Non-pigmented ciliary epithelial cell (primary cell): ENCODE measurements around the gene C17orf100.

Source experiments
- DNase-seq: peaks from one replicate; pipeline ENCODE4 v3.0.0-alpha.2; 2010; ENCODE audit warnings: low read depth

Gene C17orf100

GRCh38 chr17:6669479-6670212, 18.1 kb downstream of the C17orf100 start:
- DNase-seq, result no peak

GRCh38 chr17:6670571-6670970, 19.0 kb downstream of the C17orf100 start:
- DNase-seq, result no peak

GRCh38 chr17:6670999-6671398, 19.4 kb downstream of the C17orf100 start:
- no peak for DNase-seq

DNA sequence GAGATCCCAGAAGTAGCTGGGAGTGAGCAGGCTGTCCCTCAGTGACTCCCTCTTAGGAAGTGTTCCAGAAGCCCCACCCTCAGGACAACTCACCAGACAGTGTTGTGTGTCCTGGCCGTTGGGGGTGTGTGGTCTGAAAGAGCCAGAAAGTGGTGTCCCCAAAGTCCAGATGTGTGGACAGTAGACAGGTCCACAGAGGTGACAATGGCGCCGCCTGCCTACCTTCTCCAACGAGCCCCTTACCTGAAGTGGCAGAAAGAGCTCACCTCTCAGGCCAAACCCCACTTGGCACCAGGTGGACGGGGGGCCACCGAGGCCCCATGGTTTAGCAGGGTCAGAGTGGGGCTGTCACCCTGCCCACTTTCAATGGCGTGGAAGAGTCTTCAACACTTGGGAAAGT, 19.9 kb downstream of the C17orf100 start:
- DNase-seq, result no peak

DNA sequence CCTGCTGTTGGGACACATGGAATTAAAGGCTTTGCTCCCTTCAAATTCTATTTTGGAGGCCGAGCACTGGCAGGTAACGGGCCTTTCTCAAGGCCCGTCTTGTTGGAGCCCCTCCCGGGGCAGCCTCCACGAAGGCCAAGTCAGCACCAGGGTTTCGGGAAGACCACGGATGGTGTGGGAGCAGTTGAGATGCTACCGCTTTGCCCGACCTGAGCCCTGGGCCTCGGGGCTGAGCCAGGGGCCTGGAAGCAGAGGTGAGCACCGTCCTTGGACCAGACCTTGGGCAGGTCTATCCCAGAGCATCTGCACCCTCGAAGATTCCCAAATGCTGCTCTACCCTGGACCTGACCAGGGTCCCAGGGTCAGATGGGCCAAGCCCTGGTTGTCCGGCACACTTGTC, 23.0 kb downstream of the C17orf100 start:
- no peak for DNase-seq

GRCh38 chr17:6675201-6675825, 23.8 kb downstream of the C17orf100 start:
- no peak for DNase-seq

GRCh38 chr17:6676802-6677157, 25.2 kb downstream of the C17orf100 start:
- DNase-seq, result no peak

DNA sequence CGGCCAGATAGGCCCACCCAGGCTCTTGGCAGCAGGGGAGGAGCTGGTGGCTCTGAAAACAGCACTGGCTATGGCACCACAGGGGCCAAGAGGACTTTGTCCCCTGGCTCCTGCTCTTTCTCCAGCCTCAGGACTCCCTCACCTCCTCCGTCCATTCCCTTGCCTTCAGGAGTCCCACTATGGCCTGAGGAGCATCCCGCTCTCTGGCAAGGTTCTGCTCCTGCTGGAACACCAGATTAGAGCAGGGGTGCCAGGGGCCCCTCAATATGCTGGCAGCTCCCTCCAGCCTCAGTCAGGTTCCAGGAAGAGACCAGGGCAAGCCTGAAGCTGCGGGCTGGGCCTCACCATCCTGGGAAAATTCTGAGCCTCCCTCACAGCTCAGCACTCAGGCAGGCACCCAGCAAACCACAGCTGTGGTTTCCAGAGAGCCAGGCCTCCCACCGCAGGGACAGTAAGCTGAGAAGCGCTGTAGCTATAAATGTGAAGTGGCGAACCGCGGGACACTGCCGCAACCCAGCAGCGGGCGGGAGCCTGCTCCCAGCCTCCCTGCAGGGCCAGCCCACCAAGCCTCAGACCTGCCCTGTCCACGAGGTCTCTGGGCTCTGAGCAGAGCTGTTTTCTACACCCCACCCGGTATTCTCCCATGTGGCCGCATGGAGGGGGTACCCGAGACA, 25.7 kb downstream of the C17orf100 start:
- DNase-seq, result no peak

DNA sequence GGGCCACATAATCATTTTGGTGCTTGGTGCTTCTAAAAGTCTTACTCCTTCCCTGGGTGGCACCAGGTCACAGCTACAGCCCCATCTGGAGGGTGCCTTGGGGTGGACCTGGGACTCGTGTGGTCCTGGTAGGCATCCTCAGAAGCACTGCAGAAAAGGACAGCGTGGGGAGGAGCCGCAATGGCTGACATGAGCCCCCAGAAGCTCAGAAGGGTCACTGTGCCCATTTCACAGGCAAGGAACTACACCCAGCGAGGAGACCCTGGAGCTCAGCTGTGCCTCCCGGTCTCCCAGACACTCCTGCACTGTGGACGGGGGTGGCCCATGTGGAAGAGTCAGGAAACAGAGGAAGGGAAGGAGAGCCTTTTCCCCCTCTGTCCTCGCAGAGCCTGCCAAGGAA, 26.4 kb downstream of the C17orf100 start:
- DNase-seq, result no peak

DNA sequence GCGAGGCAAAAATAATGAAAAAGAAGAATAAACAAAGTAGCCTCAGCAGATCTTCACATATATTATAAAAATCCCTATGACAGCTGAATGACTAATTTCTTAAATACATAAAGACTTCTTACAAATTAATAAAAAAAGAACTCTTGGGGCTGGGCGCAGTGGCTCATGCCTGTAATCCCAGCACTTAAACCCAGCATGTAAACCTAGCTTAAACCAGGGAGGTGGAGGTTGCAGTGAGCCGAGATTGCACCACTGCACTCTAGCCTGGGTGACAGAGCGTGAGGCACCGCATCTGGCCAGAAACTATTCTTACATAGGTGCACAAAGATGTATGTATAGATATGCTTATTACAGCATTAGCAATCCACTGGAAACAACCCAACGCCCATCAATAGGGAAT, 27.7 kb downstream of the C17orf100 start:
- no peak for DNase-seq

DNA sequence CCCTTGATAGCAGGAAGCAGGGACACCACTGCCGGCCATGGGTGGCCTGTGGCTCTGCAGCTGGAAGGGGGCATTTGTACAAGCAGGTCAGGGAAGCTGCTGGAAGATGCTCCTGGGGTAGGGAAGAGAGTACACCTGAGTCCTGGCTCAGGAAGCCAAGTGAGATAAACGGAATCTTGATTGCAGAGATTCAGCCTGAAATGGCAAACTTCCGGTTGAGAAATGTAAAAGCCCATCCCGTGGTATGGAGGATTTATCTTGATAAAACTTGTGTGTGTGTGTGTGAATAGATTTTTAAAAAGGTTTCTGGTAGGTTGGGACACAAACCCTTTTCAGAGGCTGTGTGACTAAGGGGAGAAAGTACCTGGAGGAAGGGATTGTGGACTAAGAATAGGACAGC, 29.6 kb downstream of the C17orf100 start:
- DNase-seq, result no peak

- DNase-seq, result no peak
Measured at GRCh38 chr17:6681671-6682070, 30.1 kb downstream of the C17orf100 start.

- no peak for DNase-seq
Measured at GRCh38 chr17:6682339-6682738, 30.8 kb downstream of the C17orf100 start.

GRCh38 chr17:6683081-6683684, 31.6 kb downstream of the C17orf100 start:
- no peak for DNase-seq

GRCh38 chr17:6683730-6684459, 32.3 kb downstream of the C17orf100 start:
- no peak for DNase-seq

DNA sequence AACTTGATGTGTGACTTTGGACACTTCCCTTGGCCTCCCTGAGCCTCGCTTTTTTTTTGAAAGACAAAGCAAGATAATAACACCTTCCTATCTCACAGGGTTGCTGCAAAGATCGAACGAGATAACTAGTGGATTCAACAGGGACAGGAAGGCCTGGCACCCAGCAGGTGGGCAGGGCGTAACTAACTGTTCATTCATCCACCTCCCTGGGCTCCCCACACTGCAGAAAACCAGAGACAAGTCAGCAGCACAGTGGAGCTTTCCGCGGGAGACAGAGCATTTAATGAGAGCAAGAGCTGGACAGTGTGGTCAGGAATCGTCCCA, 32.9 kb downstream of the C17orf100 start:
- DNase-seq, result no peak

- DNase-seq, result no peak
Measured at GRCh38 chr17:6684881-6685767, 33.6 kb downstream of the C17orf100 start.

GRCh38 chr17:6686026-6686425, 34.5 kb downstream of the C17orf100 start:
- DNase-seq, result no peak

- no peak for DNase-seq
Measured at GRCh38 chr17:6688944-6689343, 37.4 kb downstream of the C17orf100 start.

GRCh38 chr17:6690641-6691040, 39.1 kb downstream of the C17orf100 start:
- no peak for DNase-seq

DNA sequence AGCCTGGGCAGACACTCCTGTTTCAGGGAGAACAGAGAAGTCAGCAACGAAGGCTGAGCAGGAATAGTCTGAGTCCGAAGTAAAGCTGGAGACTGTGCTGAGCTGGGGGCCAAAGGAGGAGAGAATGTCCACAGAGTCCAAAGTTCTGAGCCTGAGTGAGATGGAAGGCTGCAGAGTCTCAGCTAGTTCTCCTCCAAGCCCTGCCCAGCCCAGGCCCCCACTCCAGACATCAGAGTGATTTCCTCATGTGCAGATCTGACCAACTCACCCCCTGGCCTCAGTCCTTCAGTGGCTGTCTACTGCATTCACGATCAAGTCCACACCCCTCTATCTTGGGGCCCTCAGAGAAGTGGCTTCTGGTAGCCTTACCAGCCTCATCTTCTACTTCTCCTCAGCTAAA, 40.0 kb downstream of the C17orf100 start:
- DNase-seq, result no peak
